Liver (tissue), 9 donors: Measurements from ENCODE around the gene ZNF724. TPM values are rescaled to one million over a fixed set of nuclear protein-coding genes. Genes with fewer than 3 reads are reported as not detected.

Source experiments
- DNase-seq: peaks from one replicate; pipeline ENCODE4 v3.0.0-alpha.2; 2017; ENCODE audit warnings: low spot score
- H3K27ac ChIP-seq, 2 donors: one replicate each; pipeline ENCODE4 v1.7.0; 2013; ENCODE audit warnings: inconsistent platforms in 2 of 2, low read length in 2 of 2, control low read depth in 1 of 2, low read depth in 1 of 2, mild to moderate bottlenecking in 1 of 2
- H3K27me3 ChIP-seq, 4 donors: one replicate each; pipeline versions ENCODE4 v1.6.1 to v1.7.0; 2013; ENCODE audit warnings: low read length in 3 of 4, inconsistent platforms in 1 of 4, mild to moderate bottlenecking in 1 of 4, moderate library complexity in 1 of 4; ENCODE audit not compliant: control insufficient read depth in 4 of 4, insufficient read depth in 4 of 4
- H3K36me3 ChIP-seq, 4 donors: one replicate each; pipeline versions ENCODE4 v1.6.1 to v1.7.0; 2013; ENCODE audit warnings: low read length in 3 of 4, mild to moderate bottlenecking in 3 of 4, low read depth in 1 of 4, moderate library complexity in 1 of 4; ENCODE audit not compliant: control insufficient read depth in 4 of 4, insufficient read depth in 3 of 4
- H3K4me1 ChIP-seq, 4 donors: one replicate each; pipeline versions ENCODE4 v1.6.1 to v1.7.0; 2013; ENCODE audit warnings: low read length in 3 of 4, mild to moderate bottlenecking in 3 of 4, moderate library complexity in 1 of 4; ENCODE audit not compliant: control insufficient read depth in 4 of 4, insufficient read depth in 4 of 4
- H3K4me3 ChIP-seq, 3 donors: one replicate each; pipeline versions ENCODE4 v1.6.1 to v1.7.0; 2013; ENCODE audit warnings: low read length in 3 of 3, control low read depth in 1 of 3, low read depth in 1 of 3, mild to moderate bottlenecking in 1 of 3
- H3K9ac ChIP-seq, 2 donors: one replicate each; pipeline ENCODE4 v1.7.0; 2013; ENCODE audit warnings: low read length in 2 of 2, mild to moderate bottlenecking in 2 of 2, moderate library complexity in 2 of 2, control low read depth in 1 of 2, low read depth in 1 of 2
- H3K9me3 ChIP-seq, 4 donors: one replicate each; pipeline versions ENCODE4 v1.6.1 to v1.7.0; 2013; ENCODE audit warnings: low read length in 3 of 4; ENCODE audit not compliant: control insufficient read depth in 4 of 4
- EGR1 ChIP-seq, 2 donors: IDR thresholded peaks; 2 replicates each; pipeline ENCODE4 v1.6.1; 2016 to 2018; ENCODE audit warnings: antibody characterized with exemption in 2 of 2, low read depth in 2 of 2
- FOXA1 ChIP-seq: IDR thresholded peaks from 2 replicates; pipeline ENCODE4 v1.6.1; 2016; ENCODE audit warnings: antibody characterized with exemption
- FOXA2 ChIP-seq: IDR thresholded peaks from 2 replicates; pipeline ENCODE4 v1.6.1; 2016; ENCODE audit warnings: antibody characterized with exemption
- GABPA ChIP-seq, 2 donors: IDR thresholded peaks in 1 of 2; conservative IDR thresholded peaks in 1 of 2; 2 replicates each; pipeline ENCODE4 v1.6.1; 2016; ENCODE audit warnings: antibody characterized with exemption in 2 of 2, mild to moderate bottlenecking in 1 of 2, moderate library complexity in 1 of 2
- HNF4A ChIP-seq, 2 donors: conservative IDR thresholded peaks; 2 replicates each; pipeline ENCODE4 v1.6.1; 2016; ENCODE audit warnings: antibody characterized with exemption in 2 of 2, mild to moderate bottlenecking in 2 of 2
- HNF4G ChIP-seq: IDR thresholded peaks from 2 replicates; pipeline ENCODE4 v1.6.1; 2016; ENCODE audit warnings: antibody characterized with exemption
- JUND ChIP-seq, 2 donors: IDR thresholded peaks; 2 replicates each; pipeline ENCODE4 v1.6.1; 2016; ENCODE audit warnings: antibody characterized with exemption in 2 of 2
- NR2F2 ChIP-seq: IDR thresholded peaks from 2 replicates; pipeline ENCODE4 v1.6.1; 2016; ENCODE audit warnings: antibody characterized with exemption
- RAD21 ChIP-seq, 2 donors: IDR thresholded peaks; 2 replicates each; pipeline ENCODE4 v1.6.1; 2016; ENCODE audit warnings: antibody characterized with exemption in 2 of 2, mild to moderate bottlenecking in 2 of 2
- RXRA ChIP-seq, 2 donors: IDR thresholded peaks; 2 replicates each; pipeline ENCODE4 v1.6.1; 2017 to 2018; ENCODE audit warnings: antibody characterized with exemption in 2 of 2, mild to moderate bottlenecking in 1 of 2
- SP1 ChIP-seq: IDR thresholded peaks from 2 replicates; pipeline ENCODE4 v1.6.1; 2018; ENCODE audit warnings: antibody characterized with exemption, mild to moderate bottlenecking
- TAF1 ChIP-seq: conservative IDR thresholded peaks from 2 replicates; pipeline ENCODE4 v1.6.1; 2016; ENCODE audit warnings: antibody characterized with exemption, mild to moderate bottlenecking
- YY1 ChIP-seq: IDR thresholded peaks from 2 replicates; pipeline ENCODE4 v1.6.1; 2016; ENCODE audit warnings: antibody characterized with exemption, mild to moderate bottlenecking
- WGBS: extraction: QIAGEN DNeasy Blood & Tissue Kit; methylation state at CpG from one replicate; pipeline ENCODE4 v1.1.7; 2013; 5-methylcytosine and 5-hydroxymethylcytosine counted together
- polyA plus RNA-seq, 2 donors: library from polyadenylated mRNA; stranded (reverse) in 1 of 2; unstranded in 1 of 2; fragments of 200-250 nt in 1 of 2; fragments of >200 nt in 1 of 2; fragmentation: Nextera tagmentation in 1 of 2; extraction: Ambion mirVana in 1 of 2; gene quantifications; one replicate each; pipeline versions ENCODE4 v1.2.1 to v1.2.3, GENCODE V29; 2013 to 2015
- total RNA-seq, 2 donors: library from RNA; depleted of rRNA; stranded (reverse); fragments of >200 nt; gene quantifications; one replicate each; pipeline ENCODE4 v1.2.3, GENCODE V29; 2014
- TF ChIP-seq, protein P1 (sequence below): IDR thresholded peaks from 2 replicates; pipeline ENCODE4 v1.6.1; 2016; ENCODE audit warnings: antibody characterized with exemption
- TF ChIP-seq, protein P2 (sequence below): IDR thresholded peaks from 2 replicates; pipeline ENCODE4 v1.6.1; 2016; ENCODE audit warnings: antibody characterized with exemption, mild to moderate bottlenecking
- TF ChIP-seq, protein P3 (sequence below): IDR thresholded peaks from 2 replicates; pipeline ENCODE4 v1.6.1; 2016; ENCODE audit warnings: antibody characterized with exemption
- TF ChIP-seq, protein P4 (sequence below): fragments of 150-350 bp; IDR thresholded peaks from 2 replicates; pipeline ENCODE4 v1.5.1; 2017; ENCODE audit warnings: improper control_type of control experiment, low read depth, low read length; ENCODE audit not compliant: missing input control
- TF ChIP-seq, protein P5 (sequence below): IDR thresholded peaks from 2 replicates; pipeline ENCODE4 v1.6.1; 2016; ENCODE audit warnings: antibody characterized with exemption
- donor health status: healthy.
- donor health status: healthy.
- donor health status: healthy.
- donor health status: healthy.
- donor health status: healthy.

The ZNF724 gene
- total and polyA plus RNA-seq, 4 donors, result 0.13 to 8.8 (median 0.84) TPM; not detected in 1

DNA sequence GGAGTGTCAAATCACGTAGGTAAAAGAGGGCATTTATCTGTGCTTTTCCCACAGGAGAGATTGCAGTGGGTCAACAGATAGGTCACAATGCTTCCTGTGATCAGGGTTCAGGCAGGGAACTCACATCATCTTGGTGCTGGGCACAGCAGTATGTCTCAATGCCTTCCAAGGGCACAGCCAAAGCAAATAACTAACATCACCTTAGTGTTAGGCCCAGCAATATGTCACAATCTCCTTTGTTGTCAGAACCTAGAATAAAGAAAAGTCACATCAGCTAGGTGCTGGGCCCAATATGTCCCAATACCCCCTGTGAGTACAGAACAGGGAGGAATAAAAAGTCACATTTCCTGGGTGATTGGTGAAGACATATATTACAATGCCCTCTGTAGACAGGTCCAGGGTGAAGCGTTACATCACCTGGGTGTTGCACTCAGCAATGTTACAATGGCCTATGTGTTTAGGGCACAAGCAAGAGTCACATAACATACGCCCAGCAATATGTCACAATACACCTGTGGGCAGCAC, 11.4 kb upstream of the ZNF724 start:
- peaks cover 0 to 27% (median 23%) of the 10 kb centered on the region in 4 donors for H3K36me3 ChIP-seq
- no peak overlapping the region for H3K9ac ChIP-seq
- DNase-seq, result no peak
- 42% methylated on average over 3 of the region's 3 CpGs for WGBS
- H3K27me3 ChIP-seq, result no peaks in the 10 kb centered on the region
- H3K9me3 ChIP-seq, result no peaks in the 10 kb centered on the region
- H3K4me1 ChIP-seq, result no peaks in the 10 kb centered on the region
- H3K4me3 ChIP-seq, result no peak overlapping the region
- TF ChIP-seq YY1 (peak; percentile 70), TAF1 (no peak), EGR1 (IDR thresholded peaks at IDR 0.05; ENCODE audit: low read depth in 2 of 2) (peak in 1 of 2 donors; percentile 75), HNF4A (conservative IDR thresholded peaks at IDR 0.05) (peak in 1 of 2 donors; percentile 87), FOXA1 (peak; percentile 80), RAD21 (IDR thresholded peaks at IDR 0.05) (peak in 1 of 2 donors; percentile 50), SP1 (no peak), JUND (IDR thresholded peaks at IDR 0.05) (peak in 1 of 2 donors; percentile 77), RXRA (IDR thresholded peaks at IDR 0.05) (peak in 1 of 2 donors; percentile 98), HNF4G (no peak), NR2F2 (no peak), GABPA (IDR thresholded peaks at IDR 0.05 in 1 of 2, conservative IDR thresholded peaks at IDR 0.05 in 1 of 2) (peak in 1 of 2 donors; percentile 46), FOXA2 (peak; percentile 91)
- TF ChIP-seq, protein P1, sequence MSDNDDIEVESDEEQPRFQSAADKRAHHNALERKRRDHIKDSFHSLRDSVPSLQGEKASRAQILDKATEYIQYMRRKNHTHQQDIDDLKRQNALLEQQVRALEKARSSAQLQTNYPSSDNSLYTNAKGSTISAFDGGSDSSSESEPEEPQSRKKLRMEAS, result peak; percentile 92
- TF ChIP-seq, protein P2, sequence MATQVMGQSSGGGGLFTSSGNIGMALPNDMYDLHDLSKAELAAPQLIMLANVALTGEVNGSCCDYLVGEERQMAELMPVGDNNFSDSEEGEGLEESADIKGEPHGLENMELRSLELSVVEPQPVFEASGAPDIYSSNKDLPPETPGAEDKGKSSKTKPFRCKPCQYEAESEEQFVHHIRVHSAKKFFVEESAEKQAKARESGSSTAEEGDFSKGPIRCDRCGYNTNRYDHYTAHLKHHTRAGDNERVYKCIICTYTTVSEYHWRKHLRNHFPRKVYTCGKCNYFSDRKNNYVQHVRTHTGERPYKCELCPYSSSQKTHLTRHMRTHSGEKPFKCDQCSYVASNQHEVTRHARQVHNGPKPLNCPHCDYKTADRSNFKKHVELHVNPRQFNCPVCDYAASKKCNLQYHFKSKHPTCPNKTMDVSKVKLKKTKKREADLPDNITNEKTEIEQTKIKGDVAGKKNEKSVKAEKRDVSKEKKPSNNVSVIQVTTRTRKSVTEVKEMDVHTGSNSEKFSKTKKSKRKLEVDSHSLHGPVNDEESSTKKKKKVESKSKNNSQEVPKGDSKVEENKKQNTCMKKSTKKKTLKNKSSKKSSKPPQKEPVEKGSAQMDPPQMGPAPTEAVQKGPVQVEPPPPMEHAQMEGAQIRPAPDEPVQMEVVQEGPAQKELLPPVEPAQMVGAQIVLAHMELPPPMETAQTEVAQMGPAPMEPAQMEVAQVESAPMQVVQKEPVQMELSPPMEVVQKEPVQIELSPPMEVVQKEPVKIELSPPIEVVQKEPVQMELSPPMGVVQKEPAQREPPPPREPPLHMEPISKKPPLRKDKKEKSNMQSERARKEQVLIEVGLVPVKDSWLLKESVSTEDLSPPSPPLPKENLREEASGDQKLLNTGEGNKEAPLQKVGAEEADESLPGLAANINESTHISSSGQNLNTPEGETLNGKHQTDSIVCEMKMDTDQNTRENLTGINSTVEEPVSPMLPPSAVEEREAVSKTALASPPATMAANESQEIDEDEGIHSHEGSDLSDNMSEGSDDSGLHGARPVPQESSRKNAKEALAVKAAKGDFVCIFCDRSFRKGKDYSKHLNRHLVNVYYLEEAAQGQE, result peak; percentile 49
- TF ChIP-seq, protein P3, sequence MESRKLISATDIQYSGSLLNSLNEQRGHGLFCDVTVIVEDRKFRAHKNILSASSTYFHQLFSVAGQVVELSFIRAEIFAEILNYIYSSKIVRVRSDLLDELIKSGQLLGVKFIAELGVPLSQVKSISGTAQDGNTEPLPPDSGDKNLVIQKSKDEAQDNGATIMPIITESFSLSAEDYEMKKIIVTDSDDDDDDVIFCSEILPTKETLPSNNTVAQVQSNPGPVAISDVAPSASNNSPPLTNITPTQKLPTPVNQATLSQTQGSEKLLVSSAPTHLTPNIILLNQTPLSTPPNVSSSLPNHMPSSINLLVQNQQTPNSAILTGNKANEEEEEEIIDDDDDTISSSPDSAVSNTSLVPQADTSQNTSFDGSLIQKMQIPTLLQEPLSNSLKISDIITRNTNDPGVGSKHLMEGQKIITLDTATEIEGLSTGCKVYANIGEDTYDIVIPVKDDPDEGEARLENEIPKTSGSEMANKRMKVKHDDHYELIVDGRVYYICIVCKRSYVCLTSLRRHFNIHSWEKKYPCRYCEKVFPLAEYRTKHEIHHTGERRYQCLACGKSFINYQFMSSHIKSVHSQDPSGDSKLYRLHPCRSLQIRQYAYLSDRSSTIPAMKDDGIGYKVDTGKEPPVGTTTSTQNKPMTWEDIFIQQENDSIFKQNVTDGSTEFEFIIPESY, result peak; percentile 94
- TF ChIP-seq, protein P4, sequence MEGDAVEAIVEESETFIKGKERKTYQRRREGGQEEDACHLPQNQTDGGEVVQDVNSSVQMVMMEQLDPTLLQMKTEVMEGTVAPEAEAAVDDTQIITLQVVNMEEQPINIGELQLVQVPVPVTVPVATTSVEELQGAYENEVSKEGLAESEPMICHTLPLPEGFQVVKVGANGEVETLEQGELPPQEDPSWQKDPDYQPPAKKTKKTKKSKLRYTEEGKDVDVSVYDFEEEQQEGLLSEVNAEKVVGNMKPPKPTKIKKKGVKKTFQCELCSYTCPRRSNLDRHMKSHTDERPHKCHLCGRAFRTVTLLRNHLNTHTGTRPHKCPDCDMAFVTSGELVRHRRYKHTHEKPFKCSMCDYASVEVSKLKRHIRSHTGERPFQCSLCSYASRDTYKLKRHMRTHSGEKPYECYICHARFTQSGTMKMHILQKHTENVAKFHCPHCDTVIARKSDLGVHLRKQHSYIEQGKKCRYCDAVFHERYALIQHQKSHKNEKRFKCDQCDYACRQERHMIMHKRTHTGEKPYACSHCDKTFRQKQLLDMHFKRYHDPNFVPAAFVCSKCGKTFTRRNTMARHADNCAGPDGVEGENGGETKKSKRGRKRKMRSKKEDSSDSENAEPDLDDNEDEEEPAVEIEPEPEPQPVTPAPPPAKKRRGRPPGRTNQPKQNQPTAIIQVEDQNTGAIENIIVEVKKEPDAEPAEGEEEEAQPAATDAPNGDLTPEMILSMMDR, result no peak
- TF ChIP-seq, protein P5, sequence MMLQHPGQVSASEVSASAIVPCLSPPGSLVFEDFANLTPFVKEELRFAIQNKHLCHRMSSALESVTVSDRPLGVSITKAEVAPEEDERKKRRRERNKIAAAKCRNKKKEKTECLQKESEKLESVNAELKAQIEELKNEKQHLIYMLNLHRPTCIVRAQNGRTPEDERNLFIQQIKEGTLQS, result no peak
- peak overlapping the region in 1 of 2 donors; percentile 35 for H3K27ac ChIP-seq
